ENCODE results near the gene PGBD4.
A peak's percentile ranks its signal among the peaks of the same experiment; 100 is the strongest.

Gene PGBD4

DNA sequence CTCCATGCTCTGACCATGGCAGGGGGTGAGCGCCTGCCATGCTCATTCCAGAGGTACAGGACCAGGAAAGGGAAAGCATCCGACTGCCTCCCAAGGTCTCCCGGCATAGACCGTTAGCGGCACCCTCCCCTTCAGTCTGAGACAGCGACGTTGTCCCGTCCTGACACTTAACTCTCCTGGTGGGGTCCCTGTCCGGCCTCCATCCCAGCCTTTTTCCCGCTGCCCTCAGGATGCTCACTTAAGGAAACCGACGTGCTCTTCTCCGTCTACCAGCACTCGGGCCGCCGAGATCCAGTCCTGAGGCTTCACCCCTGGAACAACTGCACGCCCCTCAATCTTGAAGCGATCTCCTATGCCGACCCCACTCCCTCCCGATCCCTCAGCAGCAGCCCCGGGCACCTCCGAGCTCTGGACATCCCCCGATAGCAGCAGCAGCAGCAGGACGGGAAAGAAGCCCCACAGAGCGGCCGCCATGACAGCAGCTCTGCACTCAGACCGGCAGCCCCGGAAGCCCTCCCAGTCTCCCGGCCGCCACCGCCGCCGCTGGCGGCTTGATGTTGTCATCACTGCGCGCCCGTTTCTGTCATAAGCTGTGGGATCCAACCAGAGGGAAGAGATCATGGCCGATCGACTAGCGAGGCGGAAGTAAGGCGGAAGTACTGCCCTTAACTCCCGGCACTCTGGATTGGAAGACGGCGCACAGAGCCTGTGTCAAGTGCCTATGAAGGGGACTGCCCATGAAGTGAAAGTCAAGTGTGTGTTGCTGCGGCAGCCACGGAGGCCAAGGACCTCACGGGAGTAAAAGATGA lies at the start of gene PGBD4, which contains the start of gene EMC7:
TSS of gene PGBD4 (plus strand) at position 718 of the 809 bp plus-strand sequence. CDS start 449 bp downstream, outside the sequence.
TSS of gene EMC7 (minus strand) at position 497 of the 809 bp plus-strand sequence. CDS start at position 474, 23 bp downstream.
- peak; percentile 99 for DNase-seq

GRCh38 chr15:34054081-34054707 lies 47.7 kb upstream of the PGBD4 start:
- no peak for DNase-seq

DNA sequence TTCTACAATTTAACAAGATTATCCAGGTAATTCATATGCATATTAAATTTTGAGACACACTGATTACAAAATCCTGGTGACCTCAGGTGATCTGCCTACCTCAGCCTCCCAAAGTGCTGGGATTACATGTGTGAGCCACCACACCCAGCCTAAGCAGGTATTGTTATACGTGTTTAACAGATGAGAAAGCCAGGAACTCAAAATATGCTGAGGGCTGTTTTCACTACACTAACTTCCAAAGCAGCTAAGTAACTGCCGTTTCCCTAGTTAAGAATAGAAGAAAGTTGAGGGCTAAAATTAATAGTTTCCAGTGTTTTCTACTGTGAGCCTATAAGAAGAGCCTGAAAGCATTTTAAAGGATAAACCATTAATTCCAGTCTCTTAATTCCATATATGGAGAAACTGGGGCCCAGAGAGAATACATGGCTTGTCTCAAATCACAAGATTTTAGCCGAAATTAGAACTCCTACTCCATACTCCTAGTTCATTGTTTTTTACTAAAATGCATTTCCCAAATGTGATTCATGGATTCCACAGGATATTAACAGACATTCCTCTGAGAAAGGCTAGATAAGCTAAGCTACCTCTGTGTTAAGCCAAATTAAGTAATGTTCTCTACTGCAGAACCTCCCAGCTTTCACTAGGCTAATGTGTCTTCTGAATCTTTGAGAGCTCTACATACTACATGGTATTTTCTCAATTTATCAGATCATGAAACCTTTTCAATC lies 45.9 kb upstream of the PGBD4 start:
- no peak for DNase-seq

GRCh38 chr15:34056911-34057310 lies 45.0 kb upstream of the PGBD4 start:
- no peak for DNase-seq

- no peak for DNase-seq
Measured at GRCh38 chr15:34059476-34059875, 42.4 kb upstream of the PGBD4 start.

DNA sequence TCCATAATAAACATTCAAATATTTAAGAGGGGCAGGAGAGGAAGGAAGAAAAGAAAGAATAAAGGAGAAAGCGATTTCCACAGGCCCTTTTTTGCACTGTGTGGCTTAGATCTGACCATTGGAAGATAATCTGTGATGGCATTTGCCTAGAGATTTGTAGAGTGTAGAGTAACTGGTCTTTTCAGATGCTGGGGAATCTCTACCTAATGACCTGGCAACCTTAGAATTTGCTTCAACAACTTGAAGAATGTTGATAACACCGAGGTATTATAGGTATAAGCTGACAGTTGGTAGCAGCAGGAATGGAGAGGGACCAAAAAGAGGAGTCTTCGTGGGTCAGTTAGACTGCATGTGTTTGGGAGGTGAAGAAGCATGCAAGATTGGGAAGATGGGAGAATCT lies 41.9 kb upstream of the PGBD4 start:
- no peak for DNase-seq

GRCh38 chr15:34064438-34064837 lies 37.4 kb upstream of the PGBD4 start:
- DNase-seq: no peak

DNA sequence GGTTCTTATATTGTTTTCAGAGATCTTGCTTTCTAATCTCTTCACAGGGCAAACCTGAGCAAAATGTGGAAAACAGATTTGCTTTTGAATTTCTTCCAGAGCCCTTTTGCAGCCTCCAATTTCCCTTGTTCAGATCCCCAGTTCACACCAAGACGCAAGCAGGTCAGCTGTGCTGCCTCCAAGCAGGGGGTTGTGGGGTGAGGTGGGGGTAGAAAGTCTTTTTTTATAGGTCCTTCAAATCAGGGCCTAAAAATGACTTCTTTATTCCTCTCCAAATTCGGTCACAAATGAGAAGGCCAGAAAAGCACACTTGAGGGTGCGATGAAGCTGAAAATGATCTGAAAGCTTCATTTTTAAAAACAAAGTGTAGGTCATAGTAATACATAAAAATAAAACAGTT lies 36.6 kb upstream of the PGBD4 start:
- DNase-seq: no peak

- no peak for DNase-seq
Measured at GRCh38 chr15:34065941-34066340, 35.9 kb upstream of the PGBD4 start.

- DNase-seq: no peak
Measured at GRCh38 chr15:34070003-34070402, 31.9 kb upstream of the PGBD4 start.

GRCh38 chr15:34076785-34077184 lies 25.1 kb upstream of the PGBD4 start:
- no peak for DNase-seq

DNA sequence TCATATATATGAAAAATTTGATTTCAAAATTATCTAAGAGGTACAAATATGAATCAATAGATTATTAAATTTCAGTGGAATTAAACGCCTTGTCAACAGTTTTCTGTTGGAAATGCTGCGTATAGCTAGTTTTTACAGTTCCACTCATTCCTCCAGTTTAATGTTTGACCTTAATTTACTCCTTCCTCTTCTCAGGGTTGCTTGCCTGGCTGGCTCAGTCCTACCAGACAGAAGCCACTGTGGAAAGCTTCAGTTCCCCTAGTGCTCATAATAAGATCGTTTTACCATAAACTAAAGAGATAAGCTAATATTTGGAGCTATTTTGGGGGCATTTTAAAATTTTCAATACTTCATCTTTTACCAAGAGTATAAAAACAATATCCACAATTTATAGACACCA lies 23.0 kb upstream of the PGBD4 start:
- no peak for DNase-seq

GRCh38 chr15:34079904-34080303 lies 22.0 kb upstream of the PGBD4 start:
- no peak for DNase-seq

DNA sequence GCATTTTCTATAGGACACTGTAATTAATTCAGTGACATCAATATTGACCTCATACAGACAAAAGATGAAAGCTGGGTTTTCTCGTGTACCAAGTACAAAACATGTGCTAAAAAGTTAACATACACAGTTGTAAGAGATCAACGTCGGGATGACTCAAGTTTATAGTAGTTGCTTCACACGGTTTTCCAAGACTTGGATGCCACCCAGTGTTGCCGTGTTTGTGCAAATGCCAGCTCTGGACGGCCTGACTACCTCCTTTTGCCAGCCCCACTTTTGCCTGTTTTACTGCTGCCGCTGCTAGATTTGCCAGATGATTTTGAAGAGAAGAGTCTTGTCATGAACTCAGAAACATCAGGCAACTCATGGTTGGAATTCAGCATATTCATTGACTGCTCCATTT lies 17.8 kb upstream of the PGBD4 start:
- DNase-seq: no peak

- DNase-seq: no peak
Measured at GRCh38 chr15:34085746-34086145, 16.1 kb upstream of the PGBD4 start.

- no peak for DNase-seq
Measured at GRCh38 chr15:34099914-34100313, 2.0 kb upstream of the PGBD4 start.

- no peak for DNase-seq
Measured at GRCh38 chr15:34102175-34102925, 467 bp downstream of the PGBD4 start.

DNA sequence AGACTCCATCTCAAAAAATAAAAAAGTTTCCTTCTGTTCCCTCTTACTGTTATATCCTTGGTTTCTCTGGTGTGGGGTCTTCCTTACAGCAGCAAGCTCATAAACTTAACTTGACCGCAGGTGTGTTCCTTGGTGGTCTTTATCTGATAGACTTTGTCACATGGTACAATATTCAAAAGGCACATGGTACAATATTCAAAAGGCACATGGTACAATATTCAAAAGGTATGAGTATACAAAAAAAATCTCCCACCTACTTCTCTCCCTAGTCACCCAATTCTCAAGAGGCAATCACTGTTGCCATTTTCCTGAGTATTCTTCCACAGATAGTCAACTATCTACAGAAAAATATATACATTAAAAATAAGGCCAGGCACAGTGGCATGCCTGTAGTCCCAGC lies 4.5 kb downstream of the PGBD4 start:
- no peak for DNase-seq

- no peak for DNase-seq
Measured at GRCh38 chr15:34107315-34107714, 5.4 kb downstream of the PGBD4 start.

- no peak for DNase-seq
Measured at GRCh38 chr15:34109797-34110663, 8.1 kb downstream of the PGBD4 start.

- DNase-seq: no peak
Measured at GRCh38 chr15:34111488-34111887, 9.6 kb downstream of the PGBD4 start.

- DNase-seq: no peak
Measured at GRCh38 chr15:34114215-34114614, 12.3 kb downstream of the PGBD4 start.

All from left hindlimb (tissue), 1 donor.